Cardiac muscle cell (in vitro differentiated cells and primary cell): ENCODE measurements around the gene ELL. TPM values are rescaled to one million over a fixed set of nuclear protein-coding genes. Genes with fewer than 3 reads are reported as not detected.

ENCODE experiments used
- DNase-seq, 2 donors: peaks; one replicate each; pipeline versions ENCODE4 v3.0.0 to v3.0.0-alpha.2; 2010 to 2017; ENCODE audit warnings: low read depth in 1 of 2, low spot score in 1 of 2
- H3K27ac ChIP-seq: fragments of 200-600 bp; sonication (generic); 2 replicates; pipeline ENCODE4 v1.5.1; 2016
- H3K27me3 ChIP-seq: fragments of 200-600 bp; sonication (generic); 2 replicates; pipeline ENCODE4 v1.6.0; 2016; ENCODE audit warnings: control low read depth
- H3K36me3 ChIP-seq: fragments of 200-600 bp; sonication (generic); 2 replicates; pipeline ENCODE4 v1.5.1; 2016; ENCODE audit warnings: control low read depth
- H3K4me1 ChIP-seq: fragments of 200-600 bp; sonication (generic); 2 replicates; pipeline ENCODE4 v1.8.1; 2017; ENCODE audit warnings: low read depth, mild to moderate bottlenecking, mixed run types
- H3K4me3 ChIP-seq: fragments of 200-600 bp; sonication (generic); 2 replicates; pipeline ENCODE4 v1.5.1; 2016; ENCODE audit warnings: mild to moderate bottlenecking
- H3K9me3 ChIP-seq: fragments of 200-600 bp; sonication (generic); 2 replicates; pipeline ENCODE4 v1.5.1; 2017; ENCODE audit warnings: low read depth, mild to moderate bottlenecking, control low read depth
- CTCF ChIP-seq: IDR thresholded peaks from 2 replicates; pipeline ENCODE4 v1.5.1; 2012; ENCODE audit warnings: low read depth, mild to moderate bottlenecking, low read length
- polyA plus RNA-seq: library from polyadenylated mRNA; unstranded; fragments of >200 nt; fragmentation: Nextera tagmentation; extraction: Ambion mirVana; gene quantifications from 2 replicates; pipeline ENCODE4 v1.2.1, GENCODE V29; 2016
- total RNA-seq: library from RNA; depleted of rRNA; stranded (reverse); fragments of >200 nt; gene quantifications from 2 replicates; pipeline ENCODE4 v1.2.3, GENCODE V29; 2016

ELL gene
- total and polyA plus RNA-seq, 2 experiments from 2014 or later, result 14.8 to 20.7 TPM

DNA sequence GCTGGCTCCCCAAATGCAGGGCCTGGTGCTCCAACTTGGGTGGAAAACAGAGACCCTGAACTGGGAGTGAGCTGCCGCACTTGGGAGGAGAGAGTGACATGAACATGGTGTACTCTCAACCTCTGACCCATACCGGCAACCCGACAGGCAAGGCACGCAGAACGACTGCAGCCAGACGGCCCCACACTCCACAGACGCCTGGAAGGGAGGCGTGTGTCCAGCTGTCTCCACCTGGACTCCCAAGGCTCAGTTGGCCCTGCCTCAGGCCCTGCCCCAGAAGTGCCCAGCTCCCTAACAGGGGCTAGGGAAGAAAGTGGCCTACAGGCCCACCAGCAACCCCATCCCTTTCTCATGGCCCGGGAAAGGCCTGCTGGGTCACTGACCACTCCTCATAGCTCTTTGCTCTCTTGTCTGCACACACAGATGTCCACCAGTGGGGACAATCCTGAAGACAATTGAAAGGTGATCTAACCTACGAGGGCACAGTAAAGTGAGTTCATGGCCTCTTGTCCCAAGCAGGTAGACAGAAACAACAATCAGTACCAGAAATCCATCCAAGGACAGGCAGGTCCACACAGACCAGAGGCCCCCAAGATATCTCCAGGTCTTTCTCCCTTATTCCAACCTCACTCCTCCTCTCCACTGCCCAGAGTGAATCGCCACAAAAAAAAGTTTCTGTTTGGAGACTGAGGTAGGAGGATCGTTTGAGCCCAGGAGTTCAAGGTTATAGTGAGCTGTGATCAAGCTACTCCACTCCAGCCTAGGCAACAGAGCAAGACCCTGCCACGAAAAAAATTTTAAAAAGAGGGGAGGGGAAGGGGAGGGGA is 28.2 kb downstream of the ELL start:
- Histone ChIP-seq H3K27me3 (no peaks in the 10 kb centered on the region), H3K4me1 (peaks cover 31% of the 10 kb centered on the region), H3K9me3 (no peaks in the 10 kb centered on the region), H3K27ac (no peak overlapping the region), H3K4me3 (no peak overlapping the region), H3K36me3 (no peaks in the 10 kb centered on the region)
- TF ChIP-seq CTCF, result no peak
- no peak for DNase-seq

GRCh38 chr19:18491995-18492953 is 29.6 kb downstream of the ELL start:
- Histone ChIP-seq H3K36me3 (no peaks in the 10 kb centered on the region), H3K9me3 (no peaks in the 10 kb centered on the region), H3K4me3 (no peak overlapping the region), H3K4me1 (peaks cover 35% of the 10 kb centered on the region), H3K27me3 (no peaks in the 10 kb centered on the region), H3K27ac (peak overlapping the region; percentile 66)
- TF ChIP-seq CTCF, result no peak
- no peak for DNase-seq

GRCh38 chr19:18490728-18491127 is 31.1 kb downstream of the ELL start:
- Histone ChIP-seq H3K4me1 (peaks cover 42% of the 10 kb centered on the region), H3K27me3 (no peaks in the 10 kb centered on the region), H3K36me3 (no peaks in the 10 kb centered on the region), H3K4me3 (no peak overlapping the region), H3K9me3 (no peaks in the 10 kb centered on the region), H3K27ac (no peak overlapping the region)
- no peak for DNase-seq
- TF ChIP-seq CTCF, result no peak

- Histone ChIP-seq H3K27ac (peak overlapping the region; percentile 56), H3K36me3 (no peaks in the 10 kb centered on the region), H3K9me3 (no peaks in the 10 kb centered on the region), H3K4me1 (peaks cover 42% of the 10 kb centered on the region), H3K27me3 (no peaks in the 10 kb centered on the region), H3K4me3 (no peak overlapping the region)
- DNase-seq, result no peak
- no peak for TF ChIP-seq CTCF
These were observed 32.2 kb downstream of the ELL start for GRCh38 chr19:18489627-18490184.

- H3K4me1 ChIP-seq, result peaks cover 42% of the 10 kb centered on the region
- DNase-seq, result peak in 1 of 2 donors; percentile 84
- H3K27me3 ChIP-seq, result no peaks in the 10 kb centered on the region
- no peaks in the 10 kb centered on the region for H3K9me3 ChIP-seq
- TF ChIP-seq CTCF, result peak; percentile 25
- H3K4me3 ChIP-seq, result no peak overlapping the region
- H3K27ac ChIP-seq, result peak overlapping the region; percentile 56
- H3K36me3 ChIP-seq, result no peaks in the 10 kb centered on the region
These were observed 32.8 kb downstream of the ELL start for GRCh38 chr19:18488838-18489626.
